Vagina (tissue), 2 donors: ENCODE measurements around the gene EXOC5.

Source experiments
- CTCF ChIP-seq, 3 experiments: fragments of 450-650 bp in 2 of 3; fragments of 200-600 bp in 1 of 3; sonication (generic) in 1 of 3; IDR thresholded peaks; one replicate each; pipeline ENCODE4 v1.5.1; 2017 to 2019; ENCODE audit warnings: antibody characterized with exemption in 3 of 3, mild to moderate bottlenecking in 2 of 3, moderate library complexity in 2 of 3
- POLR2A ChIP-seq, 2 donors: fragments of 450-650 bp; IDR thresholded peaks; one replicate each; pipeline ENCODE4 v1.6.1; 2017; ENCODE audit warnings: antibody characterized with exemption in 2 of 2, mild to moderate bottlenecking in 2 of 2, moderate library complexity in 2 of 2

- TF ChIP-seq CTCF (IDR thresholded peaks at IDR 0.05) (no peak), POLR2A (IDR thresholded peaks at IDR 0.05) (no peak)
These were observed 7.1 kb downstream of the EXOC5 start for GRCh38 chr14:57261604-57262003.
